Glutamatergic neuron (in vitro differentiated cells): ENCODE results near the gene MRPS22. TPM values are rescaled to one million over a fixed set of nuclear protein-coding genes. Genes with fewer than 3 reads are reported as not detected.

Source experiments
- DNase-seq: peaks from one replicate; pipeline ENCODE4 v3.0.0; 2022
- H3K27ac Mint-ChIP-seq: one replicate; pipeline ENCODE4 v1.8.0; 2020; ENCODE audit warnings: mild to moderate bottlenecking, mixed read lengths, inconsistent platforms; ENCODE audit not compliant: unreplicated experiment
- H3K27me3 Mint-ChIP-seq: one replicate; pipeline ENCODE4 v1.8.0; 2020; ENCODE audit warnings: mild to moderate bottlenecking, moderate library complexity, mixed read lengths, inconsistent platforms; ENCODE audit not compliant: unreplicated experiment
- H3K36me3 Mint-ChIP-seq: one replicate; pipeline ENCODE4 v1.8.0; 2020; ENCODE audit warnings: mild to moderate bottlenecking, mixed read lengths, inconsistent platforms; ENCODE audit not compliant: unreplicated experiment
- H3K4me1 Mint-ChIP-seq: one replicate; pipeline ENCODE4 v1.8.0; 2020; ENCODE audit warnings: mild to moderate bottlenecking, low read depth, mixed read lengths, inconsistent platforms; ENCODE audit not compliant: unreplicated experiment
- H3K4me3 Mint-ChIP-seq: one replicate; pipeline ENCODE4 v1.8.0; 2020; ENCODE audit warnings: mild to moderate bottlenecking, mixed read lengths, inconsistent platforms; ENCODE audit not compliant: unreplicated experiment
- H3K9me3 Mint-ChIP-seq: one replicate; pipeline ENCODE4 v1.8.0; 2020; ENCODE audit warnings: mild to moderate bottlenecking, moderate library complexity, mixed read lengths, inconsistent platforms; ENCODE audit not compliant: unreplicated experiment
- CTCF ChIP-seq: fragments of 200-600 bp; sonication (generic); IDR thresholded peaks from one replicate; pipeline ENCODE4 v1.5.0; 2021; ENCODE audit not compliant: partially characterized antibody, unreplicated experiment
- total RNA-seq: library from RNA; stranded (reverse); fragmentation: NEBNext Ultra II Directional; extraction: Animal tissue kit (Norgen Biotek cat#: 25700); gene quantifications from one replicate; pipeline ENCODE4 v1.2.1, GENCODE V29; 2021; ENCODE audit not compliant: unreplicated experiment

The MRPS22 gene
- total RNA-seq, 1 donor from 2014 or later, result 28.7 TPM

- Mint-ChIP-seq H3K27me3 (no peaks in the 10 kb centered on the region), H3K4me3 (no peak overlapping the region), H3K36me3 (no peaks in the 10 kb centered on the region), H3K9me3 (no peaks in the 10 kb centered on the region), H3K4me1 (peaks cover 6% of the 10 kb centered on the region), H3K27ac (peak overlapping the region; percentile 75)
- DNase-seq, result no peak
- no peak for TF ChIP-seq CTCF
Measured at GRCh38 chr3:139355476-139355875, 11.7 kb downstream of the MRPS22 start.

GRCh38 chr3:139355891-139356290 is 12.1 kb downstream of the MRPS22 start:
- H3K36me3 Mint-ChIP-seq, result no peaks in the 10 kb centered on the region
- peak overlapping the region; percentile 75 for H3K27ac Mint-ChIP-seq
- no peak for DNase-seq
- peaks cover under 1% of the 10 kb centered on the region for H3K9me3 Mint-ChIP-seq
- H3K4me3 Mint-ChIP-seq, result no peak overlapping the region
- no peak for TF ChIP-seq CTCF
- peaks cover 6% of the 10 kb centered on the region for H3K4me1 Mint-ChIP-seq
- no peaks in the 10 kb centered on the region for H3K27me3 Mint-ChIP-seq

- no peak for DNase-seq
- Mint-ChIP-seq H3K4me1 (peaks cover 6% of the 10 kb centered on the region), H3K27me3 (no peaks in the 10 kb centered on the region), H3K36me3 (no peaks in the 10 kb centered on the region), H3K9me3 (peaks cover 2% of the 10 kb centered on the region), H3K27ac (no peak overlapping the region), H3K4me3 (no peak overlapping the region)
- no peak for TF ChIP-seq CTCF
Measured at GRCh38 chr3:139357899-139358298, 14.1 kb downstream of the MRPS22 start.

- peaks cover 6% of the 10 kb centered on the region for H3K4me1 Mint-ChIP-seq
- H3K27ac Mint-ChIP-seq, result no peak overlapping the region
- no peak for TF ChIP-seq CTCF
- peaks cover 2% of the 10 kb centered on the region for H3K9me3 Mint-ChIP-seq
- H3K4me3 Mint-ChIP-seq, result no peak overlapping the region
- H3K27me3 Mint-ChIP-seq, result no peaks in the 10 kb centered on the region
- no peak for DNase-seq
- H3K36me3 Mint-ChIP-seq, result no peaks in the 10 kb centered on the region
Measured at GRCh38 chr3:139358841-139359562, 15.2 kb downstream of the MRPS22 start.

GRCh38 chr3:139361276-139361675 is 17.5 kb downstream of the MRPS22 start:
- Mint-ChIP-seq H3K4me3 (no peak overlapping the region), H3K9me3 (peaks cover 2% of the 10 kb centered on the region), H3K36me3 (no peaks in the 10 kb centered on the region), H3K27ac (no peak overlapping the region), H3K4me1 (no peaks in the 10 kb centered on the region), H3K27me3 (no peaks in the 10 kb centered on the region)
- TF ChIP-seq CTCF, result no peak
- no peak for DNase-seq
